Raji (cell line): Measurements from ENCODE around the gene RAPSN.
A peak's percentile ranks its signal among the peaks of the same experiment; 100 is the strongest.

ENCODE experiments used
- POLR2A ChIP-seq: IDR thresholded peaks from 2 replicates; pipeline ENCODE4 v1.6.1; 2011; ENCODE audit warnings: low read depth, low read length, control low read depth; ENCODE audit not compliant: insufficient read depth

Gene RAPSN

GRCh38 chr11:47425611-47426010, 23.3 kb downstream of the RAPSN start:
- no peak for TF ChIP-seq POLR2A

GRCh38 chr11:47418454-47419259, 30.3 kb downstream of the RAPSN start:
- TF ChIP-seq POLR2A: no peak

GRCh38 chr11:47417712-47418111, 31.2 kb downstream of the RAPSN start:
- TF ChIP-seq POLR2A: no peak

GRCh38 chr11:47415949-47416472, 32.9 kb downstream of the RAPSN start:
- TF ChIP-seq POLR2A: 0 out of 2 replicates have a peak, but pooled peaks have one; percentile 24

GRCh38 chr11:47415091-47415854, 33.7 kb downstream of the RAPSN start:
- no peak for TF ChIP-seq POLR2A

- no peak for TF ChIP-seq POLR2A
These were observed 34.3 kb downstream of the RAPSN start for GRCh38 chr11:47414685-47415070.

GRCh38 chr11:47413908-47414684, 34.8 kb downstream of the RAPSN start:
- TF ChIP-seq POLR2A: no peak

GRCh38 chr11:47413351-47413750, 35.6 kb downstream of the RAPSN start:
- no peak for TF ChIP-seq POLR2A

GRCh38 chr11:47411884-47412746, 36.8 kb downstream of the RAPSN start:
- TF ChIP-seq POLR2A: no peak

- TF ChIP-seq POLR2A: no peak
These were observed 38.3 kb downstream of the RAPSN start for GRCh38 chr11:47410370-47411264.

- no peak for TF ChIP-seq POLR2A
These were observed 39.2 kb downstream of the RAPSN start for GRCh38 chr11:47409440-47410369.
